ENCODE results near the gene GPC1. TPM values are rescaled to one million over a fixed set of nuclear protein-coding genes. Genes with fewer than 3 reads are reported as not detected.

GPC1 gene
- total RNA-seq, 4 donors from 2014 or later = 34.1 to 80.4 (median 53.3) TPM

DNA sequence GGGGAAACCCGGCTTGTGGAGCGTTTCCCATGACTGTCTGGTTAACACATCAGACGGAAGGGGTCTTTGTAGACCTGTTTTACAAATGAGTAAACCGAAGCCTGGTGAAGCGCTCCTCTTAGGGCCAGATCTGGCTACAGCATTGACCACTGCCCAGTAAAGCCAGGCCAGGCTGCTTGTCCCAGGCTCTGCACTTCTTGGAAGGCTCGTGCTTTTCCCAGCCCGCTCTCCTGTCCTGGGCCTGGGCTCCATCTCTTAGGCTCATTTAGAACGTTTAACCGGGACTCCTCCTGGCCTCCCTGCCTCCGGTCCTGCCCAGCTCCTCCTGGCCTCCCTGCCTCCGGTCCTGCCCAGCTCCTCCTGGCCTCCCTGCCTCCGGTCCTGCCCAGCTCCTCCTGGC lies 4.8 kb downstream of the GPC1 start:
- TF ChIP-seq CTCF (IDR thresholded peaks at IDR 0.05; ENCODE audit: low read depth) = no peak

GRCh38 chr2:240440704-240441320 lies 5.3 kb downstream of the GPC1 start:
- no peak for TF ChIP-seq CTCF (IDR thresholded peaks at IDR 0.05; ENCODE audit: low read depth)

DNA sequence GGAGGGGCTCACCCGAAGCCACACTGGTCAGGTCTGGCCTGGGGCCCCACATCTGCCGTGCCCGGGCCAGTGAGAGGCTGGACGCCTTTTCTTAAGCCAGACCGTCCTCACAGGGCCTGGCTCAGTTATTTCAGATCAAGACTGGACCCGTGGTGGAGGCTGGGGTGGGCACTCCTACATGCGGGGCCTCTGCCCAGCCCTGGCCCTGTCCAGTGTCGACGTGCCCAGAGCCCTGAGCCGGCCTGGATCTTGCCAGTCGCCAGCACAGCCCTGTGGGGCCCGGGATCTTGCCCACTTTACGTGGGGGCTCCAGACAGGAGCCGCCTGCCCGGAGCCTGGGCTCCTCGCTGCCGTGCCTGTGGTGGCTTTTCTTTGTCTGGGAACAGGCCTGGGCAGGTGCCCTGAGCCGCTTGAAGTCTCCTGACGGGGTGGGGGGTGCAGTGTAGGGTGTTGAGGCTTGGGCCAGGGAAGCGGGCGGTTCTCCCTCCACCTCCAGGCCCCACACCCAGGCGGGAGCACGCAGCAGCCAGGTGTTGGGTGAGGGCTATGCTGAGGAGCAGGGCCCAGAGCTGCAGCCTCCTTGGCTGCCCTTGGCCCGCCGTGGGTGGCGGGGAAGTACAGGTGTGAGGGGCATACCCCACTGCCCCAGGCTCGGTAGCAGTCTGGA lies 6.0 kb downstream of the GPC1 start:
- no peak for TF ChIP-seq CTCF (IDR thresholded peaks at IDR 0.05; ENCODE audit: low read depth)

GRCh38 chr2:240441993-240442411 lies 6.5 kb downstream of the GPC1 start:
- no peak for TF ChIP-seq CTCF (IDR thresholded peaks at IDR 0.05; ENCODE audit: low read depth)

DNA sequence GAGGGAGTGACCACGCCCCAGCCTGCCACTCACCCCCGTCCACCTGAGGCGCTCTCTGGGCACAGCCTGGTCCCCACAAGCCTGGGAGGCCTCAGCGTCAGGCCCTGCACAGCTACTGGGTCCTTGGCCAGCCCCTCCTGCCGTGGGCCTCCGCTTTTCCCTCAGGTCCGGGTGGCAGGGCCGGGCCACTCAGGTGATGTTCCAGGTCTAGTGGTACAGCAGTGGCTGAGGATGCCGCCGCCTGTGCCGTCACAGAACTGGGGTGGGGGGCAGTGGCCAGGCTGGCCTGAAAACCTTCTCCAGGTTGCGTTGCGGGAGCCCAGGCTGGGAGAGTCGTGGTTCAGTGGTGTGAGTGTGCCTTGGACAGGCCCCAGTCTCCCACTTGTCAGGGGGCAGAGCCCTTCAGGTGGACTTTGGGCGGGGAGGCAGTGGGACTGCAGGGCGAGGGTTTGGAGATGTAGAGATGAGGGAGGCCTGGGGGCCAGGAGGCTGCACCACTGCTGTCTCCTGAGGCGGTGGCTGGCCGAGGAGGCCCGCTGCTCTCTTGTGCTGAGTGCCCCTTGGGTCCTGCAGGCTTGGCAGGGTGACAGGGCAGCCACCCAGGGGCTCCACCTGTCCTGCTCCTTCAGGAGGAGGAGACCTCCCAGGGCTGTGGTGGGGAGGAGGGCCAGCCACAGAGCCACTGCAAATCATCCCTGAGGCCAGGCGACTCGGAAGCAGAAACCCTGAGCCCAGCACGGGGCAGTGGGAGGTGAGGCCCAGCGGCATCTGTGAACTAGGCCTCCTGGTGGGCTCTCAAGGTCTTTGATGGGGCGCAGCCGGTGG lies 7.6 kb downstream of the GPC1 start:
- TF ChIP-seq CTCF (IDR thresholded peaks at IDR 0.05; ENCODE audit: low read depth) = no peak

- no peak for TF ChIP-seq CTCF (IDR thresholded peaks at IDR 0.05; ENCODE audit: low read depth)
These were observed 8.4 kb downstream of the GPC1 start for GRCh38 chr2:240443891-240444301.

GRCh38 chr2:240444464-240444863 lies 9.0 kb downstream of the GPC1 start:
- TF ChIP-seq CTCF (IDR thresholded peaks at IDR 0.05; ENCODE audit: low read depth) = no peak
